Heart right ventricle (tissue), 16 donors: ENCODE data around the gene COL4A4. TPM values are rescaled to one million over a fixed set of nuclear protein-coding genes. Genes with fewer than 3 reads are reported as not detected.
A peak's percentile ranks its signal among the peaks of the same experiment; 100 is the strongest.

Experiments used
- ATAC-seq, 8 donors: fragments of 200-7000 bp; cut with Tn5 transposase; one replicate each; pipeline ENCODE4 v1.9.1; 2020; ENCODE audit warnings: mild to moderate bottlenecking in 8 of 8, moderate library complexity in 8 of 8, moderate number of reproducible peaks in 1 of 8
- DNase-seq, 2 donors: peaks; one replicate each; pipeline ENCODE4 v3.0.0-alpha.2; 2020
- H3K27ac ChIP-seq, 10 donors: fragments of 200-600 bp; sonication (generic) in 2 of 10; one replicate each; pipeline versions ENCODE4 v1.5.0 to v1.8.0; 2020 to 2022; ENCODE audit warnings: mild to moderate bottlenecking in 3 of 10
- H3K27me3 ChIP-seq, 7 donors: fragments of 200-600 bp; one replicate each; pipeline ENCODE4 v1.8.0; 2021 to 2022; ENCODE audit warnings: mild to moderate bottlenecking in 2 of 7
- H3K36me3 ChIP-seq, 9 donors: fragments of 200-600 bp; sonication (generic) in 1 of 9; one replicate each; pipeline versions ENCODE4 v1.5.0 to v1.8.0; 2020 to 2022; ENCODE audit warnings: mild to moderate bottlenecking in 2 of 9
- H3K4me1 ChIP-seq, 9 donors: fragments of 200-600 bp; sonication (generic) in 1 of 9; one replicate each; pipeline versions ENCODE4 v1.5.0 to v1.8.0; 2020 to 2022; ENCODE audit warnings: mild to moderate bottlenecking in 4 of 9
- H3K4me3 ChIP-seq, 10 donors: fragments of 200-600 bp; sonication (generic) in 2 of 10; one replicate each; pipeline versions ENCODE4 v1.5.0 to v1.8.0; 2020 to 2022; ENCODE audit warnings: mild to moderate bottlenecking in 7 of 10, moderate library complexity in 2 of 10
- H3K9me3 ChIP-seq, 11 donors: fragments of 200-600 bp in 10 of 11; sonication (generic) in 2 of 11; one replicate each; pipeline versions ENCODE4 v1.5.0 to v1.8.0; 2013 to 2022; ENCODE audit warnings: mild to moderate bottlenecking in 2 of 11, control low read depth in 1 of 11, moderate library complexity in 1 of 11
- WGBS, 2 donors: extraction: QIAGEN DNeasy Blood & Tissue Kit; methylation state at CpG; one replicate each; pipeline ENCODE4 v1.1.7; 2013; ENCODE audit warnings: inconsistent platforms in 1 of 2; 5-methylcytosine and 5-hydroxymethylcytosine counted together
- intact Hi-C, 10 donors: fragments of 100-400 bp; cut with DNase I; formaldehyde crosslinking; loops; one replicate each; pipeline versions ENCODE4 v1.11.1 to v1.14.2; 2022
- polyA plus RNA-seq, 2 donors: library from polyadenylated mRNA; stranded (reverse); fragments of 200-250 nt; gene quantifications; one replicate each; pipeline ENCODE4 v1.2.3, GENCODE V29; 2013
- total RNA-seq, 10 donors: library from RNA; stranded (reverse); fragmentation: NEBNext Ultra II Directional in 3 of 10; extraction: Animal tissue kit (Norgen Biotek cat#: 25700) in 3 of 10; gene quantifications; one replicate each; pipeline versions ENCODE4 v1.2.1 to v1.2.4, GENCODE V29; 2021 to 2023
- TF ChIP-seq, protein P1 (sequence below), 9 donors: fragments of 200-600 bp; sonication (generic) in 2 of 9; IDR thresholded peaks; one replicate each; pipeline versions ENCODE4 v1.5.0 to v1.8.0; 2021 to 2022; ENCODE audit warnings: antibody characterized with exemption in 9 of 9, mild to moderate bottlenecking in 5 of 9, moderate library complexity in 1 of 9
- donor health status: Arrhythmogenic right ventricular cardiomyopathy.
- donor health status: ischemic (EF 13 %, LVEDD 7.1; RV severe dilation, severe dysfunction).
- donor health status: healthy with polysubstance abuse.
- donor health status: DM: no; HTN: yes; CAD: no.
- donor health status: DM: no; HTN: no; CAD: no.
- donor health status: ischemic (EF 25% LVEDD 6.9; RV normal size, moderate dysfunction).
- donor health status: ischemic (EF 25% LVEDD 5.7; RV mildly dilated, moderate dysfunction).
- donor health status: healthy.
- donor health status: DM: yes; HTN: yes; CAD: no.
- donor health status: Ischemic cardiomyopathy.
- donor health status: ischemic (EF 35%, LVEDD 5.7; RV mildly dilated, moderate dysfunction).
- donor health status: nonischemic (EF 11% LVEDD 7.7; RV severe dilation, severe dysfunction).
- donor health status: DM: yes; HTN: yes; CAD: no.
- donor health status: PGD.
- donor health status: ischemic (EF 29% LVEDD 5.4; RV normal size, mild dysfunction).
- donor health status: nonischemic (EF 23%, LVEDD 6.1; RV moderate dilation, normal function).

Gene COL4A4
- total and polyA plus RNA-seq, 12 donors: 0.84 to 11.4 (median 4.1) TPM

GRCh38 chr2:227115761-227116160 lies 48.2 kb downstream of the COL4A4 start:
- H3K36me3 ChIP-seq: peaks cover 0 to 64% (median 0%) of the 10 kb centered on the region in 9 donors
- H3K9me3 ChIP-seq: no peaks in the 10 kb centered on the region
- intact Hi-C loops: no loop called here
- ATAC-seq: no peak
- no peak overlapping the region for H3K4me3 ChIP-seq
- TF ChIP-seq, protein P1, sequence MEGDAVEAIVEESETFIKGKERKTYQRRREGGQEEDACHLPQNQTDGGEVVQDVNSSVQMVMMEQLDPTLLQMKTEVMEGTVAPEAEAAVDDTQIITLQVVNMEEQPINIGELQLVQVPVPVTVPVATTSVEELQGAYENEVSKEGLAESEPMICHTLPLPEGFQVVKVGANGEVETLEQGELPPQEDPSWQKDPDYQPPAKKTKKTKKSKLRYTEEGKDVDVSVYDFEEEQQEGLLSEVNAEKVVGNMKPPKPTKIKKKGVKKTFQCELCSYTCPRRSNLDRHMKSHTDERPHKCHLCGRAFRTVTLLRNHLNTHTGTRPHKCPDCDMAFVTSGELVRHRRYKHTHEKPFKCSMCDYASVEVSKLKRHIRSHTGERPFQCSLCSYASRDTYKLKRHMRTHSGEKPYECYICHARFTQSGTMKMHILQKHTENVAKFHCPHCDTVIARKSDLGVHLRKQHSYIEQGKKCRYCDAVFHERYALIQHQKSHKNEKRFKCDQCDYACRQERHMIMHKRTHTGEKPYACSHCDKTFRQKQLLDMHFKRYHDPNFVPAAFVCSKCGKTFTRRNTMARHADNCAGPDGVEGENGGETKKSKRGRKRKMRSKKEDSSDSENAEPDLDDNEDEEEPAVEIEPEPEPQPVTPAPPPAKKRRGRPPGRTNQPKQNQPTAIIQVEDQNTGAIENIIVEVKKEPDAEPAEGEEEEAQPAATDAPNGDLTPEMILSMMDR (IDR thresholded peaks at IDR 0.05): no peak
- no peak for DNase-seq
- 76 to 78% methylated on average over 5 of the region's 5 CpGs for WGBS, 2 donors
- no peaks in the 10 kb centered on the region for H3K27me3 ChIP-seq
- no peak overlapping the region for H3K27ac ChIP-seq
- no peaks in the 10 kb centered on the region for H3K4me1 ChIP-seq

- TF ChIP-seq, protein P1 (IDR thresholded peaks at IDR 0.05): peak; percentile 26 to 69 (median 63)
- intact Hi-C loops: loop anchor here in 8 of 10 donors (5.0 to 10.0 kb wide), 5 partner anchors 1432 to 1445 kb away; no protein-coding TSS in a partner anchor
- no peaks in the 10 kb centered on the region for H3K27me3 ChIP-seq
- ATAC-seq (peak in 4 of 8 donors; percentile 25 to 73 (median 56)), DNase-seq (no peak)
- no peak overlapping the region for H3K27ac ChIP-seq
- H3K4me3 ChIP-seq: no peak overlapping the region
- no peaks in the 10 kb centered on the region for H3K9me3 ChIP-seq
- WGBS, 2 donors: 80 to 81% methylated on average over 9 of the region's 9 CpGs
- H3K36me3 ChIP-seq: peaks cover 0 to 38% (median 0%) of the 10 kb centered on the region in 9 donors
- no peaks in the 10 kb centered on the region for H3K4me1 ChIP-seq
Observed at GRCh38 chr2:227106845-227107759, 56.9 kb downstream of the COL4A4 start.

- Histone ChIP-seq H3K27ac (no peak overlapping the region), H3K36me3 (peaks cover 0 to 42% (median 0%) of the 10 kb centered on the region in 9 donors), H3K27me3 (no peaks in the 10 kb centered on the region), H3K9me3 (no peaks in the 10 kb centered on the region), H3K4me3 (no peak overlapping the region), H3K4me1 (no peaks in the 10 kb centered on the region)
- TF ChIP-seq, protein P1 (IDR thresholded peaks at IDR 0.05): no peak
- intact Hi-C loops: loop anchor here in 3 of 10 donors (5.0 to 10.0 kb wide), 3 partner anchors 1429 to 1439 kb away; no protein-coding TSS in a partner anchor
- WGBS, 2 donors: 92 to 93% methylated on average over 5 of the region's 5 CpGs
- ATAC-seq (no peak), DNase-seq (no peak)
Observed at GRCh38 chr2:227103583-227103982, 60.4 kb downstream of the COL4A4 start.

DNA sequence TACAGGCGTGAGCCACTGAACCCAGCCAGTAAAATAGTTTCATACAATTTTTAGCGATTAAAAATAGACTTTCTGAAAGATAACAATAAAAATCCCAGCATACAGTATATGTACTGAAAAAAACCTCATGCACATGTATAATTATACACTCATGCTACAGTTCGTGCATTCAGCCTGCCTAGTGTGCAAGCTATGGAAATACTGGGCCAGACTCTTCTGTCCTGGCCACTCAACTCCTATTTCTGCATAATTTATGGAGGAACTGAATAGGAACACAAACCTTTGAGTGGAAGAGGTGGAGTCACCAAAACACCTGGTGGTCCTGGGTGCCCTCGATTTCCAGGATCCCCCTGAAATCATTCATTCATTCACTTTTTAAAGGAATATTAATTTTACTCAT lies 64.7 kb downstream of the COL4A4 start:
- Histone ChIP-seq H3K4me1 (no peaks in the 10 kb centered on the region), H3K9me3 (peaks cover 0 to 1% (median 0%) of the 10 kb centered on the region in 11 donors), H3K27me3 (no peaks in the 10 kb centered on the region), H3K27ac (no peak overlapping the region), H3K36me3 (peaks cover 0 to 50% (median 0%) of the 10 kb centered on the region in 9 donors), H3K4me3 (no peak overlapping the region)
- intact Hi-C loops: no loop called here
- no peak for ATAC-seq
- TF ChIP-seq, protein P1 (IDR thresholded peaks at IDR 0.05): no peak
- 74 to 77% methylated on average over 4 of the region's 4 CpGs for WGBS, 2 donors
- no peak for DNase-seq
